Panc1 (cell line): Measurements from ENCODE around the gene DNTT. TPM values are rescaled to one million over a fixed set of nuclear protein-coding genes. Genes with fewer than 3 reads are reported as not detected.

Experiments
- ATAC-seq: fragments of 200-7000 bp; cut with Tn5 transposase; 2 replicates; pipeline ENCODE4 v1.9.1; 2020; ENCODE audit warnings: mild to moderate bottlenecking, moderate library complexity
- BruUV-seq: library from RNA; stranded (reverse); fragments of 400-500 nt; replicated peaks from 2 replicates; lab custom pipeline; 2021; lab: Mats Ljungman, UMichigan
- CTCF ChIA-PET: fragments of 300-600 bp; sonication (Branson Sonifier 250); formaldehyde crosslinking; loops from one replicate; lab custom pipeline; 2022; ENCODE audit warnings: antibody characterized with exemption; lab: Charles Lee
- POLR2A ChIA-PET: fragments of 300-600 bp; sonication (Branson Sonifier 250); formaldehyde crosslinking; loops from one replicate; lab custom pipeline; 2022; ENCODE audit warnings: antibody characterized with exemption; lab: Charles Lee
- DNase-seq: peaks from one replicate; pipeline ENCODE4 v3.0.0-alpha.2; 2010; ENCODE audit warnings: low read depth, low spot score
- H3K27ac ChIP-seq: 2 replicates; pipeline ENCODE4 v1.5.1; 2011; ENCODE audit warnings: mild to moderate bottlenecking, low read length, inconsistent platforms
- H3K27me3 ChIP-seq: fragments of 200-500 bp; sonication (Bioruptor generic); 2 replicates; pipeline ENCODE4 v1.6.0; 2014; ENCODE audit warnings: low read length, inconsistent platforms; ENCODE audit not compliant: control insufficient read depth, insufficient read depth
- H3K36me3 ChIP-seq: fragments of 200-500 bp; sonication (Bioruptor generic); 2 replicates; pipeline ENCODE4 v1.5.1; 2014; ENCODE audit warnings: inconsistent platforms, mild to moderate bottlenecking, low read length, moderate library complexity; ENCODE audit not compliant: control insufficient read depth, insufficient read depth
- H3K4me1 ChIP-seq: 2 replicates; pipeline ENCODE4 v1.5.1; 2011; ENCODE audit warnings: inconsistent platforms, mild to moderate bottlenecking, low read length, moderate library complexity; ENCODE audit not compliant: control insufficient read depth, insufficient read depth
- H3K4me3 ChIP-seq, 2 experiments: 2 replicates each; pipeline ENCODE4 v1.5.1; 2011 to 2012; ENCODE audit warnings: low read depth in 2 of 2, low read length in 2 of 2, mild to moderate bottlenecking in 2 of 2, inconsistent platforms in 1 of 2, moderate library complexity in 1 of 2
- H3K9me3 ChIP-seq: fragments of 200-500 bp; sonication (Bioruptor generic); 2 replicates; pipeline ENCODE4 v1.5.1; 2014; ENCODE audit warnings: low read depth, mild to moderate bottlenecking, inconsistent platforms, low read length, moderate library complexity; ENCODE audit not compliant: control insufficient read depth, insufficient read depth
- CTCF ChIP-seq: fragments of 450-650 bp; IDR thresholded peaks from 2 replicates; pipeline ENCODE4 v1.5.1; 2017; ENCODE audit warnings: mild to moderate bottlenecking
- POLR2AphosphoS5 ChIP-seq: IDR thresholded peaks from 2 replicates; pipeline ENCODE4 v1.6.1; 2012; ENCODE audit warnings: mild to moderate bottlenecking, low read depth, low read length, moderate library complexity
- REST ChIP-seq, 2 experiments: IDR thresholded peaks; 2 replicates each; pipeline ENCODE4 v1.6.1; 2011 to 2012; ENCODE audit warnings: low read depth in 2 of 2, control low read depth in 1 of 2, low read length in 1 of 2, mild to moderate bottlenecking in 1 of 2, moderate library complexity in 1 of 2; ENCODE audit not compliant: insufficient read depth in 1 of 2
- SIN3A ChIP-seq: IDR thresholded peaks from 2 replicates; pipeline ENCODE4 v1.6.1; 2012; ENCODE audit warnings: low read depth, mild to moderate bottlenecking, low read length, moderate library complexity, borderline replicate concordance; ENCODE audit not compliant: insufficient read depth
- TCF7L2 ChIP-seq: IDR thresholded peaks from 2 replicates; pipeline ENCODE4 v1.6.1; 2011; ENCODE audit warnings: mild to moderate bottlenecking, low read depth, low read length, inconsistent platforms
- in situ Hi-C: cut with HindIII; loops from 2 replicates; pipeline ENCODE4 v1.10.0; 2016; ENCODE audit warnings: low sequenced_read_pairs, low pct_unique_long_range_greater_than_20kb
- intact Hi-C: fragments of 100-400 bp; cut with micrococcal nuclease; formaldehyde crosslinking; loops from one replicate; pipeline ENCODE4 v1.10.0; 2022; ENCODE audit not compliant: unreplicated experiment
- total RNA-seq: library from RNA; stranded (reverse); gene quantifications from one replicate; pipeline ENCODE4 v1.2.1, GENCODE V29; 2021; ENCODE audit not compliant: unreplicated experiment

The DNTT gene
- total RNA-seq, 1 experiment from 2014 or later, result not detected

- POLR2A ChIA-PET, result no interaction called here
- Histone ChIP-seq H3K36me3 (no peaks in the 10 kb centered on the region), H3K4me1 (no peaks in the 10 kb centered on the region), H3K4me3 (no peak overlapping the region), H3K27ac (no peak overlapping the region), H3K9me3 (no peaks in the 10 kb centered on the region), H3K27me3 (peaks cover 55% of the 10 kb centered on the region)
- in situ Hi-C loops (no loop called here), intact Hi-C loops (no loop called here)
- ATAC-seq, result no peak
- no TSS peak for BruUV-seq
- TF ChIP-seq REST (IDR thresholded peaks at IDR 0.05; ENCODE audit: insufficient read depth in 1 of 2, low read depth in 2 of 2, low read length in 1 of 2) (no peak), SIN3A (no peak), TCF7L2 (no peak)
- CTCF ChIA-PET, result no interaction called here
- DNase-seq, result no peak
These were observed 23.2 kb downstream of the DNTT start for GRCh38 chr10:96327462-96327861.

- ChIA-PET POLR2A (no interaction called here), CTCF (no interaction called here)
- in situ Hi-C loops, result no loop called here
- Histone ChIP-seq H3K9me3 (no peaks in the 10 kb centered on the region), H3K4me1 (no peaks in the 10 kb centered on the region), H3K27me3 (peaks cover 34% of the 10 kb centered on the region), H3K4me3 (no peak overlapping the region), H3K27ac (no peak overlapping the region), H3K36me3 (no peaks in the 10 kb centered on the region)
- intact Hi-C loops, result no loop called here
- DNase-seq (no peak), ATAC-seq (no peak)
- TF ChIP-seq POLR2AphosphoS5 (no peak), SIN3A (no peak), REST (IDR thresholded peaks at IDR 0.05; ENCODE audit: insufficient read depth in 1 of 2, low read depth in 2 of 2, low read length in 1 of 2) (no peak), TCF7L2 (no peak), CTCF (no peak)
- no TSS peak for BruUV-seq
These were observed 28.9 kb downstream of the DNTT start for GRCh38 chr10:96333101-96333500.
